ENCODE results near the gene ZYG11B. TPM values are rescaled to one million over a fixed set of nuclear protein-coding genes. Genes with fewer than 3 reads are reported as not detected.

The ZYG11B gene
- total and polyA plus RNA-seq, 9 of the 15 experiments (the other 6 are each of a cell fraction or from before 2014, with no cell fraction given) = 4.9 to 22.2 (median 12.2) TPM

GRCh38 chr1:52702886-52703787 is 23.1 kb upstream of the ZYG11B start (continued):
- peak; percentile 36; the same call in 1 of the 2 replicates for TF ChIP-seq DIDO1 (tag; IDR thresholded peaks at IDR 0.05; ENCODE audit: low read depth)
- TF ChIP-seq ILK (tag; IDR thresholded peaks at IDR 0.05; ENCODE audit: borderline replicate concordance, low read depth) = no peak
- TF ChIP-seq ZNF449 (CRISPR knock-in tag; IDR thresholded peaks at IDR 0.05) = 0 out of 2 replicates have a peak, but pooled peaks have one; percentile 15
- TF ChIP-seq, protein P1, sequence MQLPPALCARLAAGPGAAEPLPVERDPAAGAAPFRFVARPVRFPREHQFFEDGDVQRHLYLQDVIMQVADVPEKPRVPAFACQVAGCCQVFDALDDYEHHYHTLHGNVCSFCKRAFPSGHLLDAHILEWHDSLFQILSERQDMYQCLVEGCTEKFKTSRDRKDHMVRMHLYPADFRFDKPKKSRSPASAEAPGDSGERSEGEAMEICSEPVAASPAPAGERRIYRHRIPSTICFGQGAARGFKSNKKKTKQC (CRISPR knock-in tag; IDR thresholded peaks at IDR 0.05) = peak; percentile 84
- no peak for TF ChIP-seq MCM2 (IDR thresholded peaks at IDR 0.05; ENCODE audit: low read depth)
- TF ChIP-seq, protein P2, sequence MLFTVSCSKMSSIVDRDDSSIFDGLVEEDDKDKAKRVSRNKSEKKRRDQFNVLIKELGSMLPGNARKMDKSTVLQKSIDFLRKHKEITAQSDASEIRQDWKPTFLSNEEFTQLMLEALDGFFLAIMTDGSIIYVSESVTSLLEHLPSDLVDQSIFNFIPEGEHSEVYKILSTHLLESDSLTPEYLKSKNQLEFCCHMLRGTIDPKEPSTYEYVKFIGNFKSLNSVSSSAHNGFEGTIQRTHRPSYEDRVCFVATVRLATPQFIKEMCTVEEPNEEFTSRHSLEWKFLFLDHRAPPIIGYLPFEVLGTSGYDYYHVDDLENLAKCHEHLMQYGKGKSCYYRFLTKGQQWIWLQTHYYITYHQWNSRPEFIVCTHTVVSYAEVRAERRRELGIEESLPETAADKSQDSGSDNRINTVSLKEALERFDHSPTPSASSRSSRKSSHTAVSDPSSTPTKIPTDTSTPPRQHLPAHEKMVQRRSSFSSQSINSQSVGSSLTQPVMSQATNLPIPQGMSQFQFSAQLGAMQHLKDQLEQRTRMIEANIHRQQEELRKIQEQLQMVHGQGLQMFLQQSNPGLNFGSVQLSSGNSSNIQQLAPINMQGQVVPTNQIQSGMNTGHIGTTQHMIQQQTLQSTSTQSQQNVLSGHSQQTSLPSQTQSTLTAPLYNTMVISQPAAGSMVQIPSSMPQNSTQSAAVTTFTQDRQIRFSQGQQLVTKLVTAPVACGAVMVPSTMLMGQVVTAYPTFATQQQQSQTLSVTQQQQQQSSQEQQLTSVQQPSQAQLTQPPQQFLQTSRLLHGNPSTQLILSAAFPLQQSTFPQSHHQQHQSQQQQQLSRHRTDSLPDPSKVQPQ (CRISPR knock-in tag; IDR thresholded peaks at IDR 0.05; ENCODE audit: borderline replicate concordance) = no peak
- no peak; the same call in 1 of the 2 replicates for TF ChIP-seq CREB1 (IDR thresholded peaks at IDR 0.05)
- TF ChIP-seq CREB1 (CRISPR knock-in tag; IDR thresholded peaks at IDR 0.05) = peak; percentile 76; the same call in 1 of the 2 replicates
- TF ChIP-seq HES1 (IDR thresholded peaks at IDR 0.05; ENCODE audit: low read depth) = no peak
- no peak for TF ChIP-seq SRSF3 (IDR thresholded peaks at IDR 0.05; ENCODE audit: insufficient read depth, low read length)
- TF ChIP-seq MCM5 (IDR thresholded peaks at IDR 0.05; ENCODE audit: low read depth) = no peak
- no peak for TF ChIP-seq PBX2 (CRISPR knock-in tag; IDR thresholded peaks at IDR 0.05; ENCODE audit: low read depth)
- peak; percentile 64 for TF ChIP-seq PBX2 (tag; conservative IDR thresholded peaks at IDR 0.05; ENCODE audit: low read depth)
- no peak for TF ChIP-seq PCBP2 (IDR thresholded peaks at IDR 0.05; ENCODE audit: low read depth, low read length, poor library complexity, severe bottlenecking)
- TF ChIP-seq DPF2 (IDR thresholded peaks at IDR 0.05) = peak; percentile 76
- 0 out of 2 replicates have a peak, but pooled peaks have one; percentile 47 for TF ChIP-seq GMEB1 (CRISPR knock-in tag; IDR thresholded peaks at IDR 0.05)
- TF ChIP-seq LEF1 (IDR thresholded peaks at IDR 0.05) = peak; percentile 84

Measured in K562 (cell line).